Middle frontal gyrus (tissue), 1 donor: ENCODE results near the gene ABCD4.
"Not testable (repeated sequence)": the region's sequence is repeated elsewhere in the genome, so short reads cannot be mapped to it uniquely, and the experiment has no call there.

Experiments
- DNase-seq: peaks from one replicate; pipeline ENCODE4 v3.0.0-alpha.2; 2015; ENCODE audit warnings: low spot score; ENCODE audit errors: extremely low spot score

Gene ABCD4

DNA sequence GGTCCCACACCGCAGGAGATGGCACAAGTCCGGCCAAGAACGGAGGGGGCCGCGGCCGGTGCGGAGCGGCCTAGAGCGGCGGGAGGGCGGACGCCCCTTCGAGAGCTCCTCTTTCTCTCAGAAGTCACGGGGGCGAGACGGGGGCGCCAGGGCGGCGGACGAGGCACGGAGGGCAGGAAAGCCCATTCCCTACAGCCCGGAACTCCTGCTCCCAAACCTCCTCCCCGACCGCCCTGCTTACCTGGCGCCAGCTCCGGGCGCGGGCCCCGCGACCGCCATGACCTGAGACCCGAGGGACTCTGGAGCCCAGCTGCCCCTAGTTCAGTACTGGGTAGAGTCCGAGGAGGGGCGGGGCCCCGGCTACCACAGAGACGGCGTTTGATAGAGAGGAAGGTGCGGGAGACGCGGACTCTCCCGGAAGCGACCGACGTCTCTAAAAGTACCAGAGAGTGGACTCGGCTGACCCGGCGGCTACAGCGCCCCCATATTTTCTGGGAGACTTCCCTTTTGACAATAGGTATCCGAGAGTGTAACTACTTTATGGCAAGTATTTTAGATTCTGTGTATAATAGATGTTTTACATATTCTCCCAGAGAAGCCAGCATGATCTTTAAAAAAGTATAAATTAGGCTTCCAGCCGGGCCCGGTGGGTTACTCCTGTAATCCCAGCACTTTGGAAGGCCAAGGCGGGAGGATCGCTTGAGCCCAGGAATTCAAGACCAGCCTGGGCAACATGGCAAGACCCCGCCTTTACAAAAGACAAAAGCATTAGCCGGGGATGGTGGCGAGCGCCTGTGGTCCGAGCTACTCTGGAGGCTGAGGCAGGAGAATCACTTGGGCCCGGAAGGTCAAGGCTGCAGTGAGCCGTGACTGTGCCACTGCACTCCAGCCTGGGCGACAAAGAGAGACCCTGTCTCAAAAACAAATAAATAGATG lies at the start of gene ABCD4:
ABCD4 (minus strand) TSS at position 301 of the 936 bp plus-strand sequence; CDS start at position 279, 22 bp downstream.
- DNase-seq, result peak; percentile 91

DNA sequence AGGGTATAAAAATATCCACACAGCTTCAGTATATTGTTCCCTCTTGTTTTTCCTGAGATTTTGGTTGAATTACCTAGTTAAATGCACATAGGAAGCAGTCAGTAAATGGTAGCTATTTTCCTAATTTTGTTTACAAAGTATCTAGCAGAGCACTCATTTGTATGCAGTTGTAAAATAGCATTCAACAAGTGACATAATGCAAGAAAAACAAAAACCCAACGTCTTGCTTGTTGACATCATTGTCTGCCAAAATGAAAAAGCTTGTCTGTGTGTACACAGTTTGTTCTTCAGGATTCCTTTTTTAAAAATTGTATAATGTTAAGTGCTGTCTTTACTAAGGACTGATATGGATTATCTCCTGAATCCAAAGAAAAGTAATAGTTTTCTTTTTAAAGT lies 48.2 kb upstream of the ABCD4 start:
- no peak for DNase-seq

DNA sequence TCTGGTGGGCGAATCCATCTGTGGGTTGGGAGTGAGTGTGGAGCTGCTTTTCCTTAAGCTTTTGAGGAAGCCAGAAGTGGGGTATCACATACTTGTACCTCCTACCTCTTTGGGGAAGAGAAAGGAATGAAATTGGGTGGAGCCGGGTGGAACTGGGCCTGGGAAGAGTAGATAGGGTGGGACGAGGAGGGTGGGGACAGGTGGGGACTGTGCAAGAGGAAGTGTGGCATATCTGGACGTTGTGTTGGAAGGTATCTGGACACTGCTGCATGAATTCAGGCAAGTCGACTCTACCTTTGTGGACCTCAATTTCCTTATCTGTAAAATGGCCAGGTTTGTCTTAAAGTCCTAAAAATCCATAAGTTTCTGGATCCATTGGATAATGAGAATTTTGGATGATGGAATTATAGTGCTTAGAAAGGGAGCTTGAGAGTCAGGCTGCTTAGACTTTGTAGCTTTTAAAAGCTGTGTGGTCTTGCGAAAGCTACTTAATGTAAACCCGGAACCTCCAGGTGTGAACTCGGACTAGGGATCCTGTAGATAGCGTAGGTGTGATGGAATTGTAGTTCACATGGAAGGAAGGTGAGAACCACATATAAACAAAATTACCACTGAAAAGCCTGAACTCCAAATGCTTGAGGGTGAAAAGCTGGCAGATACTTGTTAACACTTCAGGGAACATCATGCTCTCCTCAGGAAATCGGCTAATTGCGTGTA lies 47.6 kb upstream of the ABCD4 start:
- DNase-seq, result no peak

DNA sequence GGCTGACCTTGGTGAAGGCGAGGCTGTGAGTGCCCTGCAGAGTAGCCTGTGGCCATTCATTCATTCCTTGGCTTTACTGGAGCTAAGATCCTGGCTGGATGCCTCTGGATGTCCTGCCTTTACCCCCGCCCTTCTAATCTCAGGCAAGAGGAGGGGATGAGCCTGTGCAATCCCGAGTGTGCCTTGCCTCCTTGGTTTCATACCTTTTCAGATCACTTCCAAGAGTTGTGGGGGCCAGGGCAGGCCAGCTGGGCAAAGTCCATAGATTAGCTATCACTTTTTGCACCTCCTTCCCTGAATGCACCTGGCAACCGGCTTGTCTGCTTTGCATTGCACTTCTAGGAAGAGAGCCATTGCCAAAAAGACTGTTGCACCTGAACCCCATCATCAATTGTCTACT lies 47.0 kb upstream of the ABCD4 start:
- DNase-seq, result no peak

DNA sequence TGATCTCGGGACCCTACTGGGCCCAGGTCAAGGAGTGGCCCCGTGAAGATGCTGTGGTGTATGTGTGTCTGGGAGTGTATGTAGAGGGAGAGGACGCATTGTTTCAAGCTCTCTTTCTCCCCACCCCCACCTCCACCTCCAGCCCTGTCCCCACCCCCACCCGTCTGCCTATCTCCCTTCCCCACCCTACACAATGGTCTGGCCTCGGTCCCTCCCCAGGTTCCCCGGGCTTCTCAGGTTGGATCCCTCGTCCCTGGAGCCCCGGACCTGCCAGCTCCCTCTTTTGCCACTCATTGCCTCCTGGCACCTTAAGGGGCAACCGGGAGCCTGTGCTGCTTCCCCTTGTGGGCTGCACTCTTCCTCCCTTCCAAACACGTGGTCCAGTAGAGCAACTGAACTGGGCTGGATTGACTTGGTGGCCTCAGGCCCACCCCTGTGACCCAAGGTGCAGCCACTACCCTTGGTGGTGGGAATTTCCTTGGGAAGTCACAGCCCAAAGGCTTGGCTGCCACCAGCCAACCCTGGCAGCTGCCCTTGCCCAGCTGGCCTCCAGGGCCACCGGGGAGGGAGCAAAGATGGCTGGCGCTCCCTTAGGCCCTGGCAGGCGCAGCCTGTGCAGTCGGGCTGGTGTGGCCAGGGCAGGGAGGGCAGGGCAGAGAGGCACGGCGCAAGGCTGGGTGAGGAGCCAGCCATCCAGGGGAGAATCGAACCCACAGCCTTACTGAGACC lies 46.2 kb upstream of the ABCD4 start:
- DNase-seq, result no peak

DNA sequence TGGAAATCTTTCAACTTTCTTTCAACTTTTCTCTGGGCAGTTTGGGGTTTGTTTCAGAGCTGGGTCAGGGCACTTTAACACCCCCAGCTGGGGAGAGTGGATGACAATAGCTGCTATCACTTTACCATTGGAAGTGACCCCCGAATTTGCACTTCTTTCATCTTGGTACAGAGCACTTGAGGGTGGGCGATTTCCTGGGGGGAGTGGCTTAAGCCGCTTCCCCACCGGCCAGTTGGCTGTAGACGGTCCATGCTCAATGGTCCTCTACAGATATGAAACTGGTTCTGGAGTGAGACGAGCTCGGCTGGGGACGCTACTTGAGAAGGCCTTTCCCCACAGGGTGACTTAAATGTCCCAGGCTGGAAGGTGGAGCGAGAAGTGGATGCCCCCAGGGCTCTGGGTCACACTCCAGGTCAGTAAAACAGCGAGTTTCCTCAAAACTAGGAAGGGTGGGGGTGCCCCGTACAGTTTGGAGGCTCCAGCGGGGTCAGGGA lies 45.6 kb upstream of the ABCD4 start, which contains the start of gene VRTN:
VRTN (plus strand) TSS at position 231 of the 494 bp plus-strand sequence. CDS start 8,313 bp downstream, outside the sequence.
- no peak for DNase-seq

DNA sequence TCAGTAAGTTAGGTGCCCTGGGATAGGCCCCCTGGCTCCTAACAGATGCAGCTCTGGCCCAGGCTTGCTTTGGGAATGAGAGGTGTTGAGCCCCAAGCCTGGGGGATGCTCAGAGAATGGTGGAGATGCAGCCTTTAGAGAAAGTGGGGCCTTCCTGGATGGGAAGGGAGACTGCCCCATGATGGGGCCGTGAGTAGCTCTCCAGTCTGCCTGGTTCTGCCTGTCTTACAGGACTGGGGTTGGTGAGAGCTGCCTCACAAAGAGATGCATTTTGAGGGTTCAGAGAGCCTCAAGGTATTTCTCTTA lies 45.0 kb upstream of the ABCD4 start:
- DNase-seq, result no peak

DNA sequence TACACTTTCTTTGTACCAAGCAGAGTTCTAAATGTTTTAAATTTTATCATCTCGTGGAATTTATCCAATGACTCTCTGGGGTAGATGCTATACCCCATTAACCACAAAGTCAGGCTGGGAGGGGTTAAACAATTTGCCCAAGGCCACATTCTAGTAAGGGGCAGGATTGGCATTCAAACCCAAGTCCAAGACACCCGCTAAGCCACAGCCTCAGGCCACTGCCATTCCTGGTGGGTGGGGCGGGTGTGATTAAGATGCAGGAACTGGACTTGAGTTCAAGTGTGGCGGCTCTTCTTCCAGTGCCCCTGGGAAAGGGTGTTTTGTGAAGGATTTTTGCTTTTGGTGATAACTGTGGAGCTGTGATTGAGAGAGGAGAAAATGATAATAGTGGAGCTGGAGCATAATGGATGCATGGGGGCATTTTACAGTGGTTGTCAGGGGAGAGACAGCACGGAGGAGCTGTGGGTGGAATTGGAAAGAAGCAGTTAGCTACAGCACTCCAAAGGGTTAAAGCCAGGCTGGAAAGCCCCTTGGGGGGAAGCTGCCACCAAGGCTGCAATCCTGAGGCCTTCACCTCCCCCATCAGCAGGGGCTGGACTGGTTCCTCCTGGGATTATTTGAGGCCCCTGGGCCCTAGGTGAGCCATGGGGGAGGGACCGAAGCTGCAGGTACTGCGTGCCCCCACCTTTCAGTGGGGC lies 44.5 kb upstream of the ABCD4 start:
- DNase-seq, result no peak

DNA sequence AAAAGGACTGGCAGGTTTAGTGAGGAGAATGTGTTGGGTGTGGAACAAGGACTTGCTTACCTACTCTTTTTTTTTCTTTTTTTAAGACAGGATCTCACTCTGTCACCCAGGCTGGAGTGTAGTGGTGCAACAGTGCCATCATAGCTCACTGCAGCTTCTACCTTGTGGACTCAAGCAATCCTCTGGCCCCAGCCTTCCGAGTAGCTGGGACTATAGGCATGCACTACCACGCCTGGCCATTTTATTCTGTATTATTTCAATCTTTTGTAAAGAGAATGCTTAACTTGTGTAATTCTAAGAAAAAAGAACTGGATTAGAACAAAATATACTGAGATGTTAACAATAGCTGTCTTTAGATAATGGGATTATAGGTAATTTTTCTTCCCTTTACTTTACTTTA lies 43.6 kb upstream of the ABCD4 start:
- DNase-seq, result no peak

DNA sequence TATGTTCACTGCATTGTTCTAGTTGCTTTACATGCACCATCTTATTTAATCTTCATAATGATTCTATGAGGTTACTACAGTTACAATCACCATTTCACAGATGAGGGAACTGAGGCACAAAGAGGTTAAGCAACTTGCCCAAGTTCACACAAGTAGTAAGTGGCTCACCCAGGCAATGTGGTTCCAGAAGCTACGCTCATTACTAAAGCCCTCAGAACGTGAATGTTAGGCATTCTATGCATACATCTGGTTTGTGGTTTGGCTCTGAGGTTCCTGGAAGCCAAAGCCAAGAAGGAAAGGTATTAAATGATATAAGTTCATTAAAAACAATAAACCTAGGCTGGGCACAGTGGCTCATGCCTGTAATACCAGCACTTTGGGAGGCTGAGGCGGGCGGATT lies 31.2 kb upstream of the ABCD4 start:
- DNase-seq, result no peak

DNA sequence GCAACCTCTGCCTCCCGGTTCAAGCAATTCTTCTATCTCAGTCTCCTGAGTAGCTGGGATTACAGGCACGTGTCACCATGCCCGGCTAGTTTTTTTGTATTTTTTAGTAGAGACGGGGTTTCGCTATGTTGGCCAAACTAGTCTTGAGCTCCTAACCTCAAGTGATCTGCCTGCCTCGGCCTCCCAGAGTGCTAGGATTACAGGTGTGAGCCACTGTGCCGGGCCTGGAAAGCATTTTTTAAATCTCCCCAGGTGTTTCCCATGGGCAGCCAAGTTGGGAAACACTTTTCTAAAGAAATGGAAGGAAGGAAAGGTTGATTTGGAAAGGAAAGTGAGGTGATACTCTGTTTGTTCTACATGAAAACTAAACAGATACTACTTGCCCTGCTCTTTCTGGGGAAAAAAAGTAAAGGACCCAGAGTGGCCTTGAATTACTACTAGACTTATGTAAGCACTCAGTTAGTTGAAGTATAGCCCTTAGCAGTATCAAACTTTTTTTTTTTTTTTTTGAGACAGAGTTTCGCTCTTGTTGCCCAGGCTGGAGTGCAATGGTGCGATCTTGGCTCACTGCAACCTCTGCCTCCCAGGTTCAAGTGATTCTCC lies 27.3 kb upstream of the ABCD4 start:
- not testable (repeated sequence) for DNase-seq

DNA sequence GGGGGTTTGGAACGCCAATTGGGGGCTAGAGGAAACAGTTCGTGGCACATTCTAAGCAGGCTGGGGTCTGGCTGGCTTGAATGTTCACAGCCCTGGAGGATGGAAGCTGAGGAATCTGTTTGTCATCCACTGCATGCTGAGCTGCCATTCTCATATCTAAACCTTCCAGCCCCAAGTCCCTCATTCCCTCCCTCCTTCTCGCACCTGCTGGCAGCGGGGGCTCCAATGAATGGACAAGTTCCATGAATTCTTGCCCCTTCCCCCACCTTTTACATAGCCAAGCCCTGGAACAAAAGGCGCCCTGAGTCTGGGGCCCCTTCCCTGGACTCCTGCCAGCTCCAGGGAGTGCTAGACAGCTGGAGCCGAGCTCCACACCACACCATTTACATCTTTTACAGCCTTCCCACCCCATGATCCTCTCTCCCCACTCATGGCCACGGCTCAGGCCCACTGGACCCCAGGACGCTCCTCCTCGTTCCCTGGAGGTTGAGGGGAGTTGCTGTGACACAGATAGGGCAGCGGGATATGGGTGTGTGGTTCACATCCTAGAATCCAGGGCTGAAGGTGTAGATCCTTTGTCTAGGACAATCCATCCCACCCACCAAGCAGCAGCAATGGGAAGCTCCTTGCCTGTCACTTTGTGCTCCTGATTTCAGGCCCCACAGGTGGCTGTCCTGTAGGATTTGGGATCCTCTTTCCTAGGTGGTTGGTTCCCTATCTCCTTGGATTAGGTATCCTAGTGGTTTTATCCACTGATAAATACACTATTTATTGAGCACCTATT lies 23.8 kb upstream of the ABCD4 start:
- no peak for DNase-seq

DNA sequence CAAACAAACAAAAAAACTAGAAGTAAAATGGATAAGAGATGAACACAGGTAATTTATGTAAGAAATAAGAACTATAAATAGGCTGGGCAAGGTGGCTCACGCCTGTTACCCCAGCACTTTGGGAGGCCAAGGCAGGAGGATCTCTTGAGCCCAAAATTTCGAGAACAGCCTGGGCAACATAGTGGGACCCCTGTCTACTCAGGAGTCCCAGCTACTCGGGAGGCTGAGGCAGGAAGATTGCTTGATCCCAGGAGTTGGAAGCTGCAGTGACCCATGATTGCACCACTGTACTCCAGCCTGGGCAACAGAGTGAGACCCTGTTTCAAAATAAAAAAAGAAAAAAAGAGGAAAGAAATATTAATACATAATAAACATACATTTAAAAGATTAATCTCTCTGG lies 22.7 kb upstream of the ABCD4 start:
- DNase-seq, result no peak

DNA sequence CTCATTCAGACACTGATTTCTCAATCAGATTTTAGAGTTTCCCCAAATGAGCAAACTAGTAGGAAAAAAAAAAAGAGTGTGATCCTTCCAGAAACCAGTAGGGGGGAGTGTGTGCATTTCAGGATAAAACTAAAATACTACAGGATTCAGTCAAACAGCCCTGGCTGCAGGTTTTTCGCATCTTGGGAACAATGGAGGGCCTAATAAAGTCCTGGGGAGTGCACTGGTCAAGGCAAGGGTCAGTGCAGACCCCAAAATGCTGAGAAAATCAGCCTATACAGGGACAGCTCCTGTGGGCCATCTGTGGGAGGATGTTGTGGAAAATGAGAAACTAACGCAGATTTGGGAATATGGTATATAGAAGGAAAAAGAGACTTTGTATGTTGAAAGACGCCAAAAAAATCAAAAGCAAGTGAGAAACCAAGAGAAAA lies 22.2 kb upstream of the ABCD4 start:
- DNase-seq, result peak; percentile 7

DNA sequence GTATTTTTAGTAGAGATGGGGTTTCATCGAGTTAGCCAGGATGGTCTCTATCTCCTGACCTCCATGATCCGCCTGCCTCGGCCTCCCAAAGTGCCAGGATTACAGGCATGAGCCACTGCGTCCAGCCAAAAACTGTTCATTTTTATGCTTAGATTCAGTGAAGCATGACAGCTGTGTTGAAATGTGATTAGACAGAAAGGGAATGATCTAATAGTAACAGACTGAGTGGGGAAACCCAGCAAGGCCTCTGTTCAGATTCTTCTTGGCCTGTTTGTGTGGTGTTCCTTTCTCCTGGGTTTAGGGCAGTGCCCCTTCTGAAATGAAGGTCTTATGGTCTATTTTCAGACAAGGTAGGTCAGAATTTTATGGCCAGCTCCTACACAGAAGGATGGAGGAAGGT lies 11.8 kb upstream of the ABCD4 start:
- DNase-seq, result no peak

DNA sequence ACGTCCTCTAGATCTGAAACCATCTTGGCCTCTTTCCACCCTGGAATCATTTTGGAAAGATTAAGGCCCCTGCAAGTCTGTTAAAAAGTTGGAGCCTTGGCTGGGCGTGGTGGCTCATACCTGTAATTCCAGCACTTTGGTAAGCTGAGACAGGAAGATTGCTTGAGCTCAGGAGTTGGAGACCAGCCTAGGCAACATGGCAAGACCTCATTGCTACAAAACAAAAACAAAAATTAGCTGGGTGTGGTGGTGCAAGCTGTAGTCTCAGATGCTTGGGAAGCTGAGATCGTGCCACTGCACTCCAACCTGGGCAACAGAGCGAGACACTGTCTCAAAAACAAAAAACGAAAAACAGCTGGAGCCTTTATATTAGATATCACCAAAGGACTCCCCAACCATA lies 10.9 kb upstream of the ABCD4 start:
- no peak for DNase-seq

DNA sequence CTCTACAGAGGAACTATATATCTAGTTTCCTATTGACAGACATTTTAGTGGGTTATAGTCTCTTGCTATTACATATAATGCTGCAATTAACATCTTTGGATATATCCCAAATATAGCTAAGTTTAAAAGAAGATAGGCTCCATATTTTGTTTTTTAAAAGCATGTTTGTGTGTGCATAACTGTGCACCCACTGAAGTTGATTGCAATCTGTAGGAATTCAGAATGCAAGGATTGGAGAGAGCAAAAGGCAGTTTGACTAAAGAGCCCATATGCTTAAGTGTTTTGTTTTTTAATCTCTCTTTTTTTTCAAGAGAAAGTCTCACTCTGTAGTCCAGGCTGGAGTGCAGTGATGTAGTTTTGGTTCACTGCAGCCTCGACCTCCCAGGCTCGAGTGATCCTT lies 9.4 kb upstream of the ABCD4 start:
- no peak for DNase-seq

DNA sequence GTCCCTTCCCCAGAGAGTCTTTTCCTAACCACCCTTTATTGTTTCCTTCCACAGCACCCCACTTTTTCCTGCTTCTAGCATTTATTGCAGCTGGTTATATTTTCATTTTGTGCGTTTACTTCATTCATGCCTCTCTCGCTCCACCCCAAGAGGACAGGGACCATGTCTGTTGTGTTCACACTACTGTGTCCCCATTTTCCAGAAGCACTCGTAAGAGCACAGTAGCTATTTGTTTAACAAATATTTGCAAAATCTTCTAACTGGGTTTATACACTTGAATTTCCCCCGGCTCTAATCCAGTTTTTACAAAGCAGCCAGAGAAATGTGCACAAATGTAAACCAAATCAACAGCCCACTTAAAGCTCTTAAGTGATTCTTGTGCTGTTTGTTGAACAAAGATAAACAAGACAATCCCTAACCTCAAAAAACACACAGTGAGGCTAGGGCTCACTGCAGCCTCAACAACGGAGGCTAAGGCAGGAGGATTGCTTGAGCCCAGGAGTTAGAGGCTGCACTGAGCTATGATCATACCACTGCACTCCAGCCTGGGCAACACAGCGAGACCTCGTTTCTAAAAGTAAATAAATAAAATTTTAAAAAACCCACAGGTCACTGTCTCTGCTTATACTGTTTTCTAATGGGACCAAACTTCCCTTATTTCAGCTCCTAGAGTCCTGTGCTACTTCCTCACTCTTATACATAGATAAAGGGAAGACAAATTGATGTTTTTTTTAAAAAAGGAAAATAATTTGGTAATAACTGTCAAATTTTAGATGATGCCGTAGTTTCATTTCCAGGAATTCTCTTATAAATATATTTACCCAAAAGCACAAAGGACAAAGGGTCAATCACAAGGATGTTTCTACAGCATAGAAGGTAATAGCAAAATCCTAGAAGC lies 6.6 kb upstream of the ABCD4 start:
- no peak for DNase-seq

DNA sequence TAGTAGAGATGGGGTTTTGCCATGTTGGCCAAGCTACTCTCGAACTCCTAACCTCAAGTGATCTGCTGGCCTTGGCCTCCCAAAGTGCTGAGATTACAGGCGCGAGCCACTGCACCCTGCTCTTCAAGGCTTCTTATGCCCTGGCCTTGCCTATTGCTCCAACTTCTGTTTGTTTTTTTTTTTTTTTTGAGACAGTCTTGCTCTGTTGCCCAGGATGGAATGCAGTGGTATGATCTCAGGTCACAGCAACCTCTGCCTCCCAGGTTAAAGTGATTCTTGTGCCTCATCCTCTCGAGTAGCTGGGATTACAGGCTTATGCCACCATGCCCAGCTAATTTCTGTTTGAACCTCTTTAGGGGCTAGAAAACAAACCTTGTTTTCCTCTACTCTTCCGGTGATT lies 6.0 kb upstream of the ABCD4 start:
- DNase-seq, result no peak
